Endodermal cell (in vitro differentiated cells): Measurements from ENCODE around the gene ERC1. TPM values are rescaled to one million over a fixed set of nuclear protein-coding genes. Genes with fewer than 3 reads are reported as not detected.

Experiments used
- DNase-seq: peaks from one replicate; pipeline ENCODE4 v3.0.0-alpha.2; 2017
- H3K27ac ChIP-seq: 2 replicates; pipeline ENCODE4 v1.5.1; 2013; ENCODE audit warnings: mild to moderate bottlenecking, low read depth, low read length, moderate library complexity
- H3K27me3 ChIP-seq: 2 replicates; pipeline ENCODE4 v1.6.1; 2013; ENCODE audit warnings: mild to moderate bottlenecking, low read length, moderate library complexity; ENCODE audit not compliant: insufficient read depth, control insufficient read depth, poor library complexity, severe bottlenecking
- H3K36me3 ChIP-seq: 2 replicates; pipeline ENCODE4 v1.7.0; 2013; ENCODE audit warnings: mild to moderate bottlenecking, low read length, moderate library complexity; ENCODE audit not compliant: control insufficient read depth, insufficient read depth
- H3K4me1 ChIP-seq: one replicate; pipeline ENCODE4 v1.7.0; 2013; ENCODE audit warnings: low read length; ENCODE audit not compliant: control insufficient read depth, insufficient read depth
- H3K4me3 ChIP-seq: 2 replicates; pipeline ENCODE4 v1.5.1; 2013; ENCODE audit warnings: mild to moderate bottlenecking, low read length, moderate library complexity
- H3K9ac ChIP-seq: 2 replicates; pipeline ENCODE4 v1.6.1; 2013; ENCODE audit warnings: mild to moderate bottlenecking, low read length, moderate library complexity; ENCODE audit not compliant: poor library complexity, severe bottlenecking; ENCODE audit errors: extremely low read depth
- H3K9me3 ChIP-seq: 2 replicates; pipeline ENCODE4 v1.6.1; 2013; ENCODE audit warnings: mild to moderate bottlenecking, low read length, moderate library complexity; ENCODE audit not compliant: control insufficient read depth
- H3K27ac Mint-ChIP-seq: 2 replicates; pipeline ENCODE4 v1.8.0; 2020; ENCODE audit warnings: mixed read lengths
- H3K27me3 Mint-ChIP-seq: 2 replicates; pipeline ENCODE4 v1.8.0; 2021; ENCODE audit warnings: mild to moderate bottlenecking, mixed read lengths; ENCODE audit not compliant: insufficient read depth
- H3K36me3 Mint-ChIP-seq: 2 replicates; pipeline ENCODE4 v1.8.0; 2020; ENCODE audit warnings: low read depth, mixed read lengths
- H3K4me1 Mint-ChIP-seq: 2 replicates; pipeline ENCODE4 v1.8.0; 2020; ENCODE audit warnings: mixed read lengths
- H3K4me3 Mint-ChIP-seq: 2 replicates; pipeline ENCODE4 v1.8.0; 2020; ENCODE audit warnings: mild to moderate bottlenecking, moderate library complexity, mixed read lengths
- H3K9me3 Mint-ChIP-seq: 2 replicates; pipeline ENCODE4 v1.8.0; 2020; ENCODE audit warnings: mild to moderate bottlenecking, mixed read lengths
- WGBS, 2 experiments: methylation state at CpG; one replicate each; pipeline versions ENCODE4 v1.1.5 to v1.1.7; 2013; ENCODE audit warnings: missing lambda C conversion rate in 2 of 2, mixed read lengths in 1 of 2; ENCODE audit not compliant: insufficient coverage in 1 of 2, insufficient read length in 1 of 2; 5-methylcytosine and 5-hydroxymethylcytosine counted together
- total RNA-seq, 2 donors: library from RNA; stranded (reverse); fragmentation: NEBNext Ultra II Directional in 1 of 2; extraction: Animal tissue kit (Norgen Biotek cat#: 25700) in 1 of 2; gene quantifications; 2 replicates in 1 of 2; 3 replicates in 1 of 2; pipeline ENCODE4 v1.2.1, GENCODE V29; 2021
- TF ChIP-seq, protein P1 (sequence below): fragments of 200-600 bp; sonication (generic); conservative IDR thresholded peaks from 2 replicates; pipeline ENCODE4 v1.5.0; 2021; ENCODE audit warnings: antibody characterized with exemption, mild to moderate bottlenecking

The ERC1 gene
- total RNA-seq, 2 donors from 2014 or later: 60.6 to 159 TPM

DNA sequence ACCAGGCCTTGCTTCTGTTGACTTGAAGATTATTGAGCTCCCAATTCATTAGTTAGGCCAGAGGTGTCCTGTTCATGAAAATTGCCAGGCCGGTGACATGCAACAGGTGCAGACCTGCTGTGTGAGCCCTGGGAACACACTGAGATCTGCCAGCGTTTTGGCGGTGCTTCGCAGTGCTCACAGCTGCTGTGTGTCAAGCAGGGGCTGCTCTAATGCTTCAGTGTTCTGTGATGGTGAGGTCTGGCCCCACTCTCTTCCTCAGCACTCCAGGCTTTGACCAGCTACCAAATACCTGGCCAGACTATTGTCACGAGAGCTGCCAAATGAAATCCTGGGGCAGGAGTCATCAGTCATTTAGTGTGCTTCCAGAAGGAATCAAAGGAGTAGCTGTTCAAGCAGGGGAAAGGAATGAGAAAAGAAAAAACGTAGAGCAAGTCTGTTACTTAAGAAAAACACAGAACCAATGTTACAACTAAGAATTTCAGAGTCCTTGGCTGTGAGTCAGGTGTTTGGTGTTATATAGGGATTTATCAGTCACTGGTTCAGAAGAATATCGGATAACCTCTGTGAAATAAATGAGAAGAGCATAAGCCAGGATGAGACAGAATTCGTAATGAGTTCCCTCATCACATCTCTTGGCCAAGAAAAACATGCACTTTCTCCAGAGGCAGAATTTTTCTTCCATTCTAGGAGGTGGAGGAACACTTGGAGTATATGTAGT lies 452.6 kb downstream of the ERC1 start:
- Histone ChIP-seq H3K27me3 (no peaks in the 10 kb centered on the region), H3K4me3 (no peak overlapping the region), H3K36me3 (peaks cover 17% of the 10 kb centered on the region), H3K27ac (no peak overlapping the region), H3K4me1 (no peaks in the 10 kb centered on the region), H3K9ac (no peak overlapping the region), H3K9me3 (no peaks in the 10 kb centered on the region)
- peak overlapping the region; percentile 9 for H3K27ac Mint-ChIP-seq
- peaks cover 3% of the 10 kb centered on the region for H3K9me3 Mint-ChIP-seq
- 87 to 88% methylated on average over 7 to 8 of the region's 8 CpGs for WGBS, 2 experiments
- H3K4me3 Mint-ChIP-seq: no peak overlapping the region
- peak; percentile 53 for DNase-seq
- H3K4me1 Mint-ChIP-seq: peaks cover 9% of the 10 kb centered on the region
- no peaks in the 10 kb centered on the region for H3K27me3 Mint-ChIP-seq
- TF ChIP-seq, protein P1, sequence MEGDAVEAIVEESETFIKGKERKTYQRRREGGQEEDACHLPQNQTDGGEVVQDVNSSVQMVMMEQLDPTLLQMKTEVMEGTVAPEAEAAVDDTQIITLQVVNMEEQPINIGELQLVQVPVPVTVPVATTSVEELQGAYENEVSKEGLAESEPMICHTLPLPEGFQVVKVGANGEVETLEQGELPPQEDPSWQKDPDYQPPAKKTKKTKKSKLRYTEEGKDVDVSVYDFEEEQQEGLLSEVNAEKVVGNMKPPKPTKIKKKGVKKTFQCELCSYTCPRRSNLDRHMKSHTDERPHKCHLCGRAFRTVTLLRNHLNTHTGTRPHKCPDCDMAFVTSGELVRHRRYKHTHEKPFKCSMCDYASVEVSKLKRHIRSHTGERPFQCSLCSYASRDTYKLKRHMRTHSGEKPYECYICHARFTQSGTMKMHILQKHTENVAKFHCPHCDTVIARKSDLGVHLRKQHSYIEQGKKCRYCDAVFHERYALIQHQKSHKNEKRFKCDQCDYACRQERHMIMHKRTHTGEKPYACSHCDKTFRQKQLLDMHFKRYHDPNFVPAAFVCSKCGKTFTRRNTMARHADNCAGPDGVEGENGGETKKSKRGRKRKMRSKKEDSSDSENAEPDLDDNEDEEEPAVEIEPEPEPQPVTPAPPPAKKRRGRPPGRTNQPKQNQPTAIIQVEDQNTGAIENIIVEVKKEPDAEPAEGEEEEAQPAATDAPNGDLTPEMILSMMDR: no peak
- H3K36me3 Mint-ChIP-seq: peaks cover 46% of the 10 kb centered on the region

DNA sequence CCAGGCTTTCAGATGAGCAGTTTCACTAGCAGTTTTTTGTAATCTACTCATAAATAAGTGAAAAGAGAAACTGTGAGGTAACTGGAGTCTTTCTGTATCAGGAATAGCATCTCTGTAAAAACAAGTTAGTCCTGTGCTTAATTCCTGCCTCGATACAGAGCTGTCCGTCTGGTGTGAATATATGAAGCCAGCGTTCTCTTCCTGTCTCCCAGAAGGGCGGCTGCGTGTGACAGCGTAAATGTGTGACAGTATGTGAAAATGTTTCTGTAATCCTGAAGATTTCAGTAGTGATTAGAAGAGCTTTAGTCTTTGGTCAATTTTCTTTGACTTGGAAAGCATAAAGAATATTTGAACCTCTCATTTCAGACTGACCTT lies 453.1 kb downstream of the ERC1 start:
- Histone ChIP-seq H3K4me3 (no peak overlapping the region), H3K9me3 (no peaks in the 10 kb centered on the region), H3K36me3 (peaks cover 17% of the 10 kb centered on the region), H3K4me1 (no peaks in the 10 kb centered on the region), H3K27me3 (no peaks in the 10 kb centered on the region), H3K27ac (no peak overlapping the region), H3K9ac (no peak overlapping the region)
- Mint-ChIP-seq H3K27me3 (no peaks in the 10 kb centered on the region), H3K4me1 (peaks cover 9% of the 10 kb centered on the region), H3K36me3 (peaks cover 52% of the 10 kb centered on the region), H3K9me3 (peaks cover 3% of the 10 kb centered on the region), H3K4me3 (no peak overlapping the region), H3K27ac (no peak overlapping the region)
- TF ChIP-seq, protein P1: no peak
- DNase-seq: no peak
- 93 to 97% methylated on average over 6 of the region's 6 CpGs for WGBS, 2 experiments

DNA sequence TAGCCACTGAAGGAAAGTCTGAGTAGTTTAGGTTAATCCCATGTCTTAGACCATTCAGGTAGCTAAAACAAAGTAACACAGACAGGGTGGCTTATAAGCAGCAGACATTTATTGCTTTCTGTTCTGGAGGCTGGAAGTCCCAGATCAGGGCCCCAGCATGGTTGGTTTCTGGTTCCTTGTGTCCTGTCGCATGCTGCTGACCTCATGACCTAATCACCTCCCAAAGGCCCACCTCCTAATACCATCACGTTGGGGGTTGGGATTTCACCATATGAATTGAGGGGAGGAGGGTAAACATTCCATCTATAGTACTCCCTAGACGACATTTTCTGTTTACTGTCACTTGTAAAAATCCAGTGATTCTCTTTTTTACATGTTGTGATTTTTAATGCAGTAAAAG lies 454.8 kb downstream of the ERC1 start:
- H3K4me1 ChIP-seq: no peaks in the 10 kb centered on the region
- peaks cover 9% of the 10 kb centered on the region for H3K4me1 Mint-ChIP-seq
- peaks cover 8% of the 10 kb centered on the region for H3K9me3 ChIP-seq
- peaks cover 17% of the 10 kb centered on the region for H3K36me3 ChIP-seq
- peaks cover 2% of the 10 kb centered on the region for H3K9me3 Mint-ChIP-seq
- DNase-seq: peak; percentile 77
- H3K27ac ChIP-seq: no peak overlapping the region
- no peak overlapping the region for H3K4me3 Mint-ChIP-seq
- H3K27me3 ChIP-seq: no peaks in the 10 kb centered on the region
- H3K4me3 ChIP-seq: no peak overlapping the region
- TF ChIP-seq, protein P1: no peak
- 92% methylated on average over 1 of the region's 3 CpGs; no CpG with 5 or more reads in 1 of the 2 experiments for WGBS, 2 experiments
- H3K36me3 Mint-ChIP-seq: peaks cover 60% of the 10 kb centered on the region
- no peaks in the 10 kb centered on the region for H3K27me3 Mint-ChIP-seq
- H3K9ac ChIP-seq: no peak overlapping the region
- peak overlapping the region; percentile 10 for H3K27ac Mint-ChIP-seq
